Loucy (cell line): ENCODE measurements around the gene MIER2.

Experiments
- CTCF ChIP-seq: fragments of 200-600 bp; sonication (generic); conservative IDR thresholded peaks from 2 replicates; pipeline ENCODE4 v1.5.1; 2014; ENCODE audit warnings: mild to moderate bottlenecking, antibody characterized with exemption, low read length
- EZH2phosphoT487 ChIP-seq: fragments of 200-600 bp; IDR thresholded peaks from 2 replicates; pipeline ENCODE4 v1.6.1; 2018; ENCODE audit warnings: antibody characterized with exemption, mild to moderate bottlenecking, moderate library complexity, borderline replicate concordance

- TF ChIP-seq CTCF (no peak), EZH2phosphoT487 (no peak)
Observed at GRCh38 chr19:290372-291005, 54.1 kb downstream of the MIER2 start.
